22Rv1 (cell line): Measurements from ENCODE around the gene SLC1A7.

Experiments
- ZFX ChIP-seq: fragments of 450-650 bp; IDR thresholded peaks from 2 replicates; pipeline ENCODE4 v1.6.1; 2017; ENCODE audit warnings: antibody characterized with exemption, borderline replicate concordance
- TF ChIP-seq, protein P1 (sequence below): fragments of 450-650 bp; IDR thresholded peaks from 2 replicates; pipeline ENCODE4 v1.5.1; 2017; ENCODE audit warnings: mild to moderate bottlenecking

DNA sequence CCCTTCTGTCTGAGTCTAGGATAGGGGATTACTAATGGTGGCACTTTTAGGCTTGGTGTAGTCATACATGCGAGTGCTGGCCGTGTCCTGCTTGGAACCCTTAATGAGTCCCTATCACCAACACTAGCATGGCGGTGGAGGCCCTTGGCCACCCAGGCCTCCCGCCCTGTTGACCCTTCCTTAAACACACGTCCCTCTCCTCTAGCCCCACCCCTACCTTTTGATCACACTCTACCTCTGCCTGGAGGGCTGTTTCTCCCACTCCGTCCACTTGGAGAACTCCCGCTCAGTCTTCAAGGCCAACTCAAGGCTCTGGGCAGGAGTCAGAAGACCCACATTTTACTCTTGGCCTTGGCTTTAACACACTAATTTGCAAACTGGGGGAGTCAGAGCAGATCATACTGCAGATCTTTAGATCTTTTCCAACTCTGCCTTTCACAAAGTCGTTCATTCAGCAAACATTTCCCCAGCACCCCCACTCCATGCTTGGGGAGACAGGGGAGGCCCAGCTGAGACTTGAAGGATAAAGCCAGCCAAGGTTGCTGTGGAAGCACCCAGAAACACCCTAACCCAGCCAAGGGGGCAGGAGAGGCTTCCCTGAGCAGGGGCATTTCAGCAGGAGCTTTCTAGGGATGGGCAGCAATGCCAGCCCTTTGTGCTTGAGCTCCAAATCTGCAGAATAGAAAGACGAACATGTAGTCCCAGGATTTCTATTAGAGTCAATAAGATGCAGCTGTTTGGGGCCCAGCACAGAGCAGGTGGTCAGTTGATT lies 78.5 kb downstream of the SLC1A7 start:
- TF ChIP-seq, protein P1, sequence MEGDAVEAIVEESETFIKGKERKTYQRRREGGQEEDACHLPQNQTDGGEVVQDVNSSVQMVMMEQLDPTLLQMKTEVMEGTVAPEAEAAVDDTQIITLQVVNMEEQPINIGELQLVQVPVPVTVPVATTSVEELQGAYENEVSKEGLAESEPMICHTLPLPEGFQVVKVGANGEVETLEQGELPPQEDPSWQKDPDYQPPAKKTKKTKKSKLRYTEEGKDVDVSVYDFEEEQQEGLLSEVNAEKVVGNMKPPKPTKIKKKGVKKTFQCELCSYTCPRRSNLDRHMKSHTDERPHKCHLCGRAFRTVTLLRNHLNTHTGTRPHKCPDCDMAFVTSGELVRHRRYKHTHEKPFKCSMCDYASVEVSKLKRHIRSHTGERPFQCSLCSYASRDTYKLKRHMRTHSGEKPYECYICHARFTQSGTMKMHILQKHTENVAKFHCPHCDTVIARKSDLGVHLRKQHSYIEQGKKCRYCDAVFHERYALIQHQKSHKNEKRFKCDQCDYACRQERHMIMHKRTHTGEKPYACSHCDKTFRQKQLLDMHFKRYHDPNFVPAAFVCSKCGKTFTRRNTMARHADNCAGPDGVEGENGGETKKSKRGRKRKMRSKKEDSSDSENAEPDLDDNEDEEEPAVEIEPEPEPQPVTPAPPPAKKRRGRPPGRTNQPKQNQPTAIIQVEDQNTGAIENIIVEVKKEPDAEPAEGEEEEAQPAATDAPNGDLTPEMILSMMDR, result no peak
- TF ChIP-seq ZFX, result no peak
